OCI-LY1 (cell line): ENCODE results near the gene ACOT9.

ENCODE experiments used
- H2AFZ ChIP-seq: fragments of 200-600 bp; sonication (generic), shearing (Covaris generic); 2 replicates; pipeline ENCODE4 v1.6.0; 2014; ENCODE audit warnings: antibody characterized with exemption, mild to moderate bottlenecking, low read length
- H3F3A ChIP-seq: fragments of 200-600 bp; sonication (generic), shearing (Covaris generic); 2 replicates; pipeline ENCODE4 v1.6.0; 2014; ENCODE audit warnings: mild to moderate bottlenecking, antibody characterized with exemption, low read length, moderate library complexity; ENCODE audit not compliant: insufficient read depth
- H3K27ac ChIP-seq: fragments of 200-600 bp; sonication (generic); 2 replicates; pipeline ENCODE4 v1.5.1; 2014; ENCODE audit warnings: low read length, mixed run types, mild to moderate bottlenecking, low read depth; ENCODE audit not compliant: poor library complexity, severe bottlenecking
- H3K27me3 ChIP-seq: fragments of 200-600 bp; sonication (generic); 2 replicates; pipeline ENCODE4 v1.6.0; 2014; ENCODE audit warnings: antibody characterized with exemption, mild to moderate bottlenecking, low read length, moderate library complexity; ENCODE audit not compliant: insufficient read depth
- H3K36me3 ChIP-seq: fragments of 200-600 bp; sonication (generic); 2 replicates; pipeline ENCODE4 v1.6.1; 2014; ENCODE audit warnings: mild to moderate bottlenecking, antibody characterized with exemption, low read length, moderate library complexity, mixed read lengths; ENCODE audit not compliant: insufficient read depth
- H3K4me1 ChIP-seq: fragments of 200-600 bp; sonication (generic); 2 replicates; pipeline ENCODE4 v1.5.1; 2014; ENCODE audit warnings: mild to moderate bottlenecking, low read length, moderate library complexity; ENCODE audit not compliant: insufficient read depth, severe bottlenecking
- H3K4me2 ChIP-seq: fragments of 200-600 bp; sonication (generic), shearing (Covaris generic); 2 replicates; pipeline ENCODE4 v1.6.1; 2014; ENCODE audit warnings: low read length
- H3K4me3 ChIP-seq: fragments of 200-600 bp; sonication (generic); 2 replicates; pipeline ENCODE4 v1.5.1; 2014; ENCODE audit warnings: low read length, low read depth, mild to moderate bottlenecking, mixed read lengths; ENCODE audit not compliant: poor library complexity, severe bottlenecking
- H3K79me2 ChIP-seq: fragments of 200-600 bp; shearing (Covaris generic); 2 replicates; pipeline ENCODE4 v1.6.1; 2016; ENCODE audit warnings: mixed run types, low read length, mixed read lengths; ENCODE audit not compliant: insufficient read depth
- H3K9ac ChIP-seq: fragments of 200-600 bp; sonication (generic), shearing (Covaris generic); 2 replicates; pipeline ENCODE4 v1.6.1; 2014; ENCODE audit warnings: mild to moderate bottlenecking, low read length, mixed read lengths
- H3K9me2 ChIP-seq: fragments of 200-600 bp; sonication (generic), shearing (Covaris generic); 2 replicates; pipeline ENCODE4 v1.6.1; 2014; ENCODE audit warnings: low read depth, mild to moderate bottlenecking, low read length, mixed read lengths
- H3K9me3 ChIP-seq: fragments of 200-600 bp; shearing (Covaris generic); 2 replicates; pipeline ENCODE4 v1.6.1; 2014; ENCODE audit warnings: low read length, mixed read lengths
- H4K20me1 ChIP-seq: fragments of 200-600 bp; sonication (generic), shearing (Covaris generic); 2 replicates; pipeline ENCODE4 v1.6.0; 2016; ENCODE audit warnings: mild to moderate bottlenecking, low read length; ENCODE audit not compliant: insufficient read depth
- EZH2 ChIP-seq: fragments of 200-600 bp; sonication (generic), shearing (Covaris generic); IDR thresholded peaks from 2 replicates; pipeline ENCODE4 v1.8.0; 2017; ENCODE audit warnings: borderline replicate concordance, mixed run types, mild to moderate bottlenecking, antibody characterized with exemption, low read length, moderate library complexity, mixed read lengths
- TF ChIP-seq, protein P1 (sequence below): fragments of 200-600 bp; sonication (generic), shearing (Covaris generic); IDR thresholded peaks from 2 replicates; pipeline ENCODE4 v1.5.1; 2017; ENCODE audit warnings: mild to moderate bottlenecking, antibody characterized with exemption, low read length, moderate library complexity, mixed read lengths

The ACOT9 gene

DNA sequence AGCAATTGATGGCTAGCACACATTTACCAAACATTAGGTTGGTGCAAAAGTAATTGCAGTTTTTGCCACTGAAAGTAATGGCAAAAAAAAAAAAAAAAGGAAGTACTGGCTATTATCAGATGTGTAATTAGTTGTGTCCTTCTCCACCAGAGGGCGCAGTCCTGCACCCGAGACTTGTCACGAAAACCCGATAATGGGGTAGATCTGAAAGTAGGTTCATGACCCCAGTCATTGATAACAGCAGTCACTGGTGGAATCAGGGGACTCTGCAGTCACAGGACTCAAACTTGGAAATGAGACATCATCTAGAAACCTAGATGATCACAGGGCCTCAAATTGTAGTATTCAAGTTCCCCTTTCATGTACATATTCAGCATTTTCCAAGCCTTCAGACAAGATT is 13.1 kb upstream of the ACOT9 start:
- Histone ChIP-seq H3K27me3 (no peaks in the 10 kb centered on the region), H3K36me3 (no peaks in the 10 kb centered on the region), H3K4me2 (no peak overlapping the region), H3F3A (no peaks in the 10 kb centered on the region), H3K27ac (no peak overlapping the region), H3K9me3 (no peaks in the 10 kb centered on the region), H2AFZ (no peak overlapping the region), H3K79me2 (no peaks in the 10 kb centered on the region), H3K4me1 (no peaks in the 10 kb centered on the region), H3K4me3 (no peak overlapping the region), H3K9me2 (no peaks in the 10 kb centered on the region), H4K20me1 (no peaks in the 10 kb centered on the region), H3K9ac (no peak overlapping the region)
- no peak for TF ChIP-seq EZH2
- TF ChIP-seq, protein P1, sequence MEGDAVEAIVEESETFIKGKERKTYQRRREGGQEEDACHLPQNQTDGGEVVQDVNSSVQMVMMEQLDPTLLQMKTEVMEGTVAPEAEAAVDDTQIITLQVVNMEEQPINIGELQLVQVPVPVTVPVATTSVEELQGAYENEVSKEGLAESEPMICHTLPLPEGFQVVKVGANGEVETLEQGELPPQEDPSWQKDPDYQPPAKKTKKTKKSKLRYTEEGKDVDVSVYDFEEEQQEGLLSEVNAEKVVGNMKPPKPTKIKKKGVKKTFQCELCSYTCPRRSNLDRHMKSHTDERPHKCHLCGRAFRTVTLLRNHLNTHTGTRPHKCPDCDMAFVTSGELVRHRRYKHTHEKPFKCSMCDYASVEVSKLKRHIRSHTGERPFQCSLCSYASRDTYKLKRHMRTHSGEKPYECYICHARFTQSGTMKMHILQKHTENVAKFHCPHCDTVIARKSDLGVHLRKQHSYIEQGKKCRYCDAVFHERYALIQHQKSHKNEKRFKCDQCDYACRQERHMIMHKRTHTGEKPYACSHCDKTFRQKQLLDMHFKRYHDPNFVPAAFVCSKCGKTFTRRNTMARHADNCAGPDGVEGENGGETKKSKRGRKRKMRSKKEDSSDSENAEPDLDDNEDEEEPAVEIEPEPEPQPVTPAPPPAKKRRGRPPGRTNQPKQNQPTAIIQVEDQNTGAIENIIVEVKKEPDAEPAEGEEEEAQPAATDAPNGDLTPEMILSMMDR, result peak; percentile 68

DNA sequence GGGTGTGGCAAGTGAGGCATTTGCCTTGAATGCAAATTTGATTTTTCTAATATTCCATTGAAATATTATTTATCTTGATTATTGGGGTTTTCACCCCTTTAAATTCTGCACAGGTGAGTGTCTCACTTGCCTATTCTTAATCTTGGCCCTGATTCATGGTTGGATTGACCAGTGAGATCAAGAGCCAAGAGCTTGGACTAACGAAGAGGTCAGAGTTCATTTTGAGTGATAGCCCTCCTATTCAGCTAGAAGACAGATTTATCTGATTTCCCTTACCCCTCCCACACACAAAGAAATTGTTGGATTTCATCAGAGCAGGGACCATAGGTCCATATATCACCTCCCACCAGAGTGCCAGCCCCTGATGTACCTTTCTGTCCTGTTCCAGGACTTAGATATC is 11.6 kb upstream of the ACOT9 start:
- no peak for TF ChIP-seq EZH2
- TF ChIP-seq, protein P1, result no peak
- H3K27me3 ChIP-seq, result no peaks in the 10 kb centered on the region
- no peaks in the 10 kb centered on the region for H3K9me3 ChIP-seq
- H3K4me3 ChIP-seq, result no peak overlapping the region
- H3F3A ChIP-seq, result no peaks in the 10 kb centered on the region
- H3K4me1 ChIP-seq, result no peaks in the 10 kb centered on the region
- no peaks in the 10 kb centered on the region for H3K36me3 ChIP-seq
- H3K9me2 ChIP-seq, result no peaks in the 10 kb centered on the region
- no peaks in the 10 kb centered on the region for H3K79me2 ChIP-seq
- H3K9ac ChIP-seq, result no peak overlapping the region
- no peak overlapping the region for H3K27ac ChIP-seq
- H2AFZ ChIP-seq, result no peak overlapping the region
- H3K4me2 ChIP-seq, result no peak overlapping the region
- no peaks in the 10 kb centered on the region for H4K20me1 ChIP-seq

DNA sequence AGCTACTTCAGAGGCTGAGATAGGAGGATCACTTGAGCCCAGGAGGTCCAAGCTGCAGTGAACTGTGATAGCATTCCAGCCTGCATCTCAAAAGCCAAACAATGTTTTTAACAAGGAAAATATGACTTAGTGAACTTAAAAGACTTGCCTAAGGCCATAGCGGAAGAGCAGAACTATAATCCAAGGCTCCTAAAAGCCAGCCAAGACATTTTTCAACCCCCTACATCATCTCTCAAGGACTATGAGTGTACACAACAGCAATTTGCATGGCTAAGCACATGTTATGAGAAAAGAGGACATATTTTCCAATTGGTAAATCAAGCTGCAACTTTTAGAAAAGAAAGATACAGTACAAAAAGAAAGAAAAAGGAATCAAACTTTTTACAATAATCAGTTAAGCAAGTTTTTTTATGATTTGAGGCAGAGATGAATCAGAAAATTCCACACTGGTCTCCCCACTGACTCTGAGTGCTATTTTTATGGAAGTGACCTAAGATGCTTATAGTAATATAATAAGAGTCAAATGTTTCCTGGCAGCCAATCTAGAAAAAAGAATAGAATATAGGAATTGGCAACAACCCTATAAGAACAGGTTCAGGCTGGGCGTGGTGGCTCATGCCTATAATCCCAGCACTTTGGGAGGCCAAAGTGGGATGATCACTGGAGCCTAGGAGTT is 9.8 kb upstream of the ACOT9 start:
- H3K4me3 ChIP-seq, result no peak overlapping the region
- H4K20me1 ChIP-seq, result no peaks in the 10 kb centered on the region
- no peaks in the 10 kb centered on the region for H3K79me2 ChIP-seq
- H3K9me2 ChIP-seq, result no peaks in the 10 kb centered on the region
- H3F3A ChIP-seq, result no peaks in the 10 kb centered on the region
- H3K9ac ChIP-seq, result no peak overlapping the region
- H3K4me1 ChIP-seq, result no peaks in the 10 kb centered on the region
- H3K9me3 ChIP-seq, result no peaks in the 10 kb centered on the region
- no peak overlapping the region for H2AFZ ChIP-seq
- no peak for TF ChIP-seq EZH2
- TF ChIP-seq, protein P1, result no peak
- H3K36me3 ChIP-seq, result no peaks in the 10 kb centered on the region
- no peak overlapping the region for H3K27ac ChIP-seq
- no peaks in the 10 kb centered on the region for H3K27me3 ChIP-seq
- no peak overlapping the region for H3K4me2 ChIP-seq
